Left ventricle myocardium inferior (tissue), 1 donor: ENCODE measurements around the gene KCNN3. TPM values are rescaled to one million over a fixed set of nuclear protein-coding genes. Genes with fewer than 3 reads are reported as not detected.

Experiments
- DNase-seq: peaks from one replicate; pipeline ENCODE4 v3.0.0-alpha.2; 2020
- H3K27ac ChIP-seq: fragments of 200-600 bp; replicated peaks from 2 replicates; pipeline ENCODE4 v1.8.0; 2021
- H3K27me3 ChIP-seq: fragments of 200-600 bp; 2 replicates; pipeline ENCODE4 v1.8.0; 2021; ENCODE audit warnings: low read depth
- H3K36me3 ChIP-seq: fragments of 200-600 bp; 2 replicates; pipeline ENCODE4 v1.8.0; 2021
- H3K4me1 ChIP-seq: fragments of 200-600 bp; 2 replicates; pipeline ENCODE4 v1.8.0; 2021
- H3K4me3 ChIP-seq: fragments of 200-600 bp; 2 replicates; pipeline ENCODE4 v1.8.0; 2021; ENCODE audit warnings: mild to moderate bottlenecking, moderate library complexity
- H3K9me3 ChIP-seq: fragments of 200-600 bp; replicated peaks from 2 replicates; pipeline ENCODE4 v1.8.0; 2021
- CTCF ChIP-seq: fragments of 200-600 bp; IDR thresholded peaks from 2 replicates; pipeline ENCODE4 v1.8.0; 2021; ENCODE audit warnings: antibody characterized with exemption, mild to moderate bottlenecking, borderline replicate concordance
- intact Hi-C: fragments of 100-400 bp; cut with micrococcal nuclease; formaldehyde crosslinking; loops from one replicate; pipeline ENCODE4 v1.11.0; 2022
- total RNA-seq: library from RNA; stranded (reverse); fragmentation: NEBNext Ultra II Directional; extraction: Animal tissue kit (Norgen Biotek cat#: 25700); gene quantifications from one replicate; pipeline ENCODE4 v1.2.1, GENCODE V29; 2021
- donor health status: DM: no; HTN: yes; CAD: no; lungs with severe emphysema.

KCNN3 gene
- total RNA-seq, 1 donor from 2014 or later: 4.8 TPM

- intact Hi-C loops: loop anchor here (10.0 kb wide), 1 partner anchor 76 kb away; no protein-coding TSS in a partner anchor
- no peak for DNase-seq
Measured at GRCh38 chr1:154750681-154751665, 119.1 kb downstream of the KCNN3 start.

DNA sequence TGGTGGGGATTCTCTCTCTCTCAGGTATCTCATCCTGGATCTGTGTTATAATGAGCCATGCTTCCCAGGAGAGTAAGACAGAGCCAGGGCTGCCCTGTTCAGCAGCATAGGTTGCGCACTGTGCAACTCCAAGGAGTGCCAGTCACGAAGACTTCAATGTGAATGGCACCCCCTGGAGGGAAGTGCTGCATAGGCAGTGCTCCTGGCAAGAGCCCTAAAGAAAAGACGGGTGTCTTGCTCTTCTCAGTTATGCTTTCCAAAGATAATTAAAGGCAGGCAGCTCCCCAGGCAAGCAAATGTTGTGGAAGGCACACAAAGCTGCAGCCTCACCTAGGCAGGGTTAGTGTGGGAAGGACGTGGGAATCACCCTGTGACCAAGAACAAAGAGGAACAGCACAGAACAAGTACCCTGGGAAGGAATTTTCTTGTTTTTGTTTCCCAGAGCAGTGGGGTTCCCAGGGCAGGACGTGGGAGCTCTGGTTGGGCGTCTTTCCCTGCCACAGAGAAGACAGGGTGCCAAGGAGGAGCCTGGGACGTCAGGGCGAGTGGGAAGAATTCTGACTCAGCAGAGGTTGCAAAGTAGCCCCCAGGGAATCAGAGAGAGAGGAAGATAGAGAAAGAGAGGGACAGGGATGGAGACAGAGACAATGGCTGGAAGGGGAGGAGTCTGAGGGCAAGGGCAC lies 120.9 kb downstream of the KCNN3 start:
- TF ChIP-seq CTCF: peak; percentile 26
- no peaks in the 10 kb centered on the region for H3K36me3 ChIP-seq
- no peaks in the 10 kb centered on the region for H3K27me3 ChIP-seq
- H3K27ac ChIP-seq: no peak overlapping the region
- no peaks in the 10 kb centered on the region for H3K9me3 ChIP-seq
- peaks cover 48% of the 10 kb centered on the region for H3K4me1 ChIP-seq
- no peak overlapping the region for H3K4me3 ChIP-seq
- intact Hi-C loops: no loop called here
- no peak for DNase-seq

More at GRCh38 chr1:154750681-154751665, 119.1 kb downstream of the KCNN3 start:
- H3K4me1 ChIP-seq: peaks cover 38% of the 10 kb centered on the region
- no peak for TF ChIP-seq CTCF
- no peaks in the 10 kb centered on the region for H3K27me3 ChIP-seq
- H3K36me3 ChIP-seq: no peaks in the 10 kb centered on the region
- H3K4me3 ChIP-seq: no peak overlapping the region
- peak overlapping the region; percentile 40 for H3K27ac ChIP-seq
- no peaks in the 10 kb centered on the region for H3K9me3 ChIP-seq

DNA sequence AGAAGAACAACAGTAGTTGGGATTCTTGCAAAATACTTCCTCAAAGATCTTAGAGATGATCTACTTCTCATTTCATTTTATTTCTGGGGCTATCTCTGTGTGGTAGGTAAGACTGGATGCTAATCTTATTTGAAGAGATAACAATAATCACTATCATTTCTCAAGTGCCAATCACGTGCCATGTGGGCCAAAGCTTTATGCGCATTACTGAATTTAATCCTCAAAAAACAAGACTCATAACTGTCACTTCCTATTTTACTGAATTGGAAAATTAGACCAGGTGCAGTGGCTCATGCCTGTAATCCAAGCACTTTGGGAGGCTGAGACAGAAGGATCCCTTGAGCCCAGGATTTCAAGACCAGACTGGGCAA lies 121.7 kb downstream of the KCNN3 start:
- no peak for TF ChIP-seq CTCF
- H3K27ac ChIP-seq: peak overlapping the region; percentile 60
- H3K27me3 ChIP-seq: no peaks in the 10 kb centered on the region
- no peaks in the 10 kb centered on the region for H3K36me3 ChIP-seq
- intact Hi-C loops: no loop called here
- H3K9me3 ChIP-seq: no peaks in the 10 kb centered on the region
- no peak overlapping the region for H3K4me3 ChIP-seq
- H3K4me1 ChIP-seq: peaks cover 56% of the 10 kb centered on the region
- DNase-seq: no peak

GRCh38 chr1:154747740-154748404 lies 122.2 kb downstream of the KCNN3 start:
- no peak overlapping the region for H3K4me3 ChIP-seq
- no peaks in the 10 kb centered on the region for H3K36me3 ChIP-seq
- peak overlapping the region; percentile 60 for H3K27ac ChIP-seq
- H3K9me3 ChIP-seq: no peaks in the 10 kb centered on the region
- intact Hi-C loops: no loop called here
- no peak for TF ChIP-seq CTCF
- no peaks in the 10 kb centered on the region for H3K27me3 ChIP-seq
- peak; percentile 68 for DNase-seq
- H3K4me1 ChIP-seq: peaks cover 61% of the 10 kb centered on the region

GRCh38 chr1:154747380-154747739 lies 122.7 kb downstream of the KCNN3 start:
- peak overlapping the region; percentile 60 for H3K27ac ChIP-seq
- H3K27me3 ChIP-seq: no peaks in the 10 kb centered on the region
- no peaks in the 10 kb centered on the region for H3K36me3 ChIP-seq
- DNase-seq: no peak
- intact Hi-C loops: no loop called here
- TF ChIP-seq CTCF: no peak
- H3K4me3 ChIP-seq: no peak overlapping the region
- H3K9me3 ChIP-seq: no peaks in the 10 kb centered on the region
- H3K4me1 ChIP-seq: peaks cover 66% of the 10 kb centered on the region
